Hematopoietic multipotent progenitor cell treated with erythropoietin and hydrocortisone succinate and interleukin-3 and kit ligand, for 8 days (in vitro differentiated cells): Measurements from ENCODE around the gene UNC13B.

Source experiments
- DNase-seq: peaks from one replicate; pipeline ENCODE4 v3.0.0-alpha.2; 2015

Gene UNC13B

DNA sequence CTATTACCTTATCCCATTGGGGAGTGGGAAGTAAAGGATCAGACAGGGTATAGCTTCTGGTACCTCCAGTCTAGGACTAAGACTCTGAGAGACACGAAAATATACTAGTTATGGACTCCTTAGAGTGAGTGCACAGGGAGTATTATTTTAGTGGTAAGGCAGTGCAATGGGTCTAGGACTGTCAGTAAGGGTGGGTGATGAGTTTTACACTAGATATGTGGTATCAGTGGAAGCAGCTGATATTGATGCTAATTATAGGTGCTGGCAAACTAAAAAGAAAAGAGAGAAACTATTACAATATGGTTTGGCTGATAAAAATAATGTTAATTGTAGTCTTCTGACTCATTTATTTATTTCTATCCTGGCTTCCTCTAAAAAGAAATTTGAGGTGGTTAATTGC, 118.6 kb downstream of the UNC13B start:
- peak; percentile 57 for DNase-seq

DNA sequence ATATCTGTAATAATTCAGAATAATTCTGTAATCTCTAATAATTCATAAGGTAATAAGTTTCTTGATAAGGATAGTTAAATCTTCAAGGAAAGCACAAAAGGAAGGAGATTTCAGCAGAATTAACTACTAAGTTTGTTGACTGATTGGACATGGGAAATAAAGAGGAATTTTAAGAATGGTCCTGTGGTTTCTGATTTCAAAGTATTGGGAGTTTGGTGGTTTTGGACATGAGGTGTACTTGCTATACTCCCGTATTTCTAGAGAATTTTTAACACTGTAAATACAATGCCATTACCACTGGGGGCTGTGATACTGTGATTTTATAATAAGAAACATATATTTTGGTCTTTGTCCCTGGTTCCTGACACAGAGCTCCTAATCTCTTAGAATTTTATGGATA, 123.9 kb downstream of the UNC13B start:
- DNase-seq, result no peak

DNA sequence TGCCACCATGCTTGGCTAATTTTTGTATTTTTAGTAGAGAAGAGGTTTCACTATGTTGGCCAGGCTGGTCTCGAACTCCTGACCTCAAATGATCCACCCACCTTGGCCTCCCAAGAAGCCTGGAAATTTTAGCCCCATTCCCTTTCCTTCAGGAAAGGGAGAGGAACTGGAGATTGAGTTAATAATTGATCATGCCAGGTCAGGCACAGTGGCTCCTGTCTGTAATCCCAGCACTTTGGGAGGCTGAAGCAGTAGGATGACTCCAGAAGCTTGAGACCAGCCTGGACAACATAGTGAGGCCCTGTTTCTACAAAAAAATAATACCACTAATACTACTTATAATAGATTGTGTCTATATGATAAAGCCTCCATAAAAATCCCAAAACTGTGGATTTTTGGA, 124.6 kb downstream of the UNC13B start:
- no peak for DNase-seq

DNA sequence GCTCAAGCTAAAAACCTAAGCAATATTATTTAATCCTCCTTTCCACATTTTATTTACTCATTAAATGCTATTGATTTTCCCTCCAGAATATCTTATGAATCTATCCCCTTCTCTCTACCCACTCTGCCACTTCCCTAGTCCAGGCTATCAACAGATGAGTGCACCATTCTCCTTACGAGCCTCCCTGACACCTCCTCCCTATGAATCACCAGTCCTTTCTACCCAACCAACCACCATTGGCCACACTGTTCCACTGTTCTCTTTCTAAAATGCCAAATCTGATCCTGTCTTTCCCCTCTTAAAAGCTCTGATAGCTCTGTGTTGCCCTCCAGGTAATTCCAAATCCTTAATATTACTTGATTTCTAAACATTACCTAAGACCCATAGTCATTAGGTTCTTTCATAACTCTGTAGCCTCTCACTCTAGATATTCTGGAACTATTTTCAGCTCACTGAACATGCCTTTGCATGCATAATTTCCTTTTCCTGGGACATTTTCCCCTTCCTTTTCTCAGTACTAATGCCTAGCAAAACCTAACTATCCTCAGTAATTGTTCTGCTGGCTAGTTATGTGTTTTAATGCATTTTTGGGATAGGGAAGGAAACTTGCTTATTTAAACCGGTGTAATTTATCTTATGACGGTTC, 126.3 kb downstream of the UNC13B start:
- no peak for DNase-seq

DNA sequence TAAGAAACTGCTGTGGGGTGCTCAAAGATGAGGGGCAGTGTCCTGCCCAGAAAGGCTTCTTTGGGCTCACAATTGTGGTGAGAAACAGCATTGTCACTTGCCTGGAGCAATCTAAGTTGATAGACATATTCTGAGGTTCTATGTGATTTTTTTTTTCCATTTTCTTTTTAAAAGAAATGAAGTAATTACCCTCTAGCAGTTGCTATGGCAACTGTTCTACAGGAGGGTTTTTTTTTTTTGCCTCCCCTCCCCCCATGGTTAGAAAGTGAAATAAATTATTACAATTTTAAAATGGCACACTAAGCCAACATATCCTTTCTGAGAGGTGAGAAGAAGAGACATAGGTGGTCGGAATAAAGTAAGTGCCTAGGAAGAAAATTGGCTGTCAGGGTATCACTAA, 127.0 kb downstream of the UNC13B start:
- DNase-seq, result no peak

DNA sequence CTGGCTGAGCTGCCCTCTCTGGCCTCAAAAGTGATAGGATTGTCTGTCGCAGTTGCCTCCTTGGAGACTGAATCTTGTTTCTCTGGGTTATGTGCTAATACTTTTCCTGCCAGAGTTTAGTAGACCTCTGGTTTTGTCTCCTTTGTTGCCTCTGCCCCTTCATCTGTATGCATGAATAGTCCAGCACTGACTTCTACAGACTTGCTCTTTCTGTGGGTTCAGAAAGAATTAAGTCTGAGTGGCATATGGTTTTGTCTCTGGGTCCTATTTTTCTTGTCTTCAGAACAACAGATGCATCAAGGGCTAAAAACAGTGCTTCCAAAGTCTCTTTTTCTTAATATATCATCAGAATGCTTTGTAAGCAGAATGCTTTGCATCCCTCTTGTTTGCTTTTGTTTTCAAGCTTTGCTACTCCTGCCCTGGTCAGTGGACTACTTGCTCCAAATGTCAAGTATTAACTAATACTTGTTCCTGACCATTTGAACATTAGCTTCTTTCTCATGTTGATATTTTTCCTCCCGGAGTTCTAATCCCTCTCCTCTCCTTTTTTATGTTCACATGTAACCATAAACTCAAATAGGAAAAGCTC, 131.7 kb downstream of the UNC13B start:
- DNase-seq, result no peak

DNA sequence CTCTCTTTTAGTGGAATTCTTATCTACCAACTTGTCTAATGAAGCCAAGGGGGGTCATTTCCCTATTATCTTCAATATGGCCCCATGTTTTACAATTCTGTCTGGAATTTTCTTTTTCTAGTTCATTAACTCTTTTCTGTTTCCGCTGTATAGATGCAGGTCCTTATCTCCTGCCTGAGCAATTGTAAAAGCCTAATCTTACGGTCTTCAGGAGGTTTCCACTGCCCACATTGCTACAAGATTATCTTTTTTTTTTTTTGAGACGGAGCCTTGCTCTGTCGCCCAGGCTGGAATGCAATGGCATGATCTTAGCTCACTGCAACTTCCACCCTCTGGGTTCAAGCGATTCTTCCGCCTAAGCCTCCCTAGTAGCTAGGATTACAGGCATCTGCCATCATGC, 132.3 kb downstream of the UNC13B start:
- DNase-seq, result peak; percentile 42

DNA sequence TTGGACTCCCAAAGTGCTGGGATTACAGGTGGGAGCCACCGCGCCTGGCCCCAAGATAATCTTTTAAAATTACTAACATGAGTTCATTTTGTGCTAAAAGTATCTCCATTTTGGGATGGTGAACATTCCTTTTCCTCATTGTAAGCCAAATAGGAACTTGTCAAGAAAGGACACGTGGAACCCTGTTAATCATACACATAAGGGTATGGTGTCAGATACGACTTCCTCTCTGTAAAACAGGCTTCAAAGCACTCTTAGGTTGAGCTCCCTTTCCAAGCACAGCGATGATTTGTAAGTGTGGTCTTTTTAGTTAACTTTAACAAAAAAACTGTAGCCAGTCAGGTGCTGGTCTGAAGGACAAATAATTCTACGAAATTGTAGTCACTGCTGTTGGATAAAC, 132.7 kb downstream of the UNC13B start:
- no peak for DNase-seq

DNA sequence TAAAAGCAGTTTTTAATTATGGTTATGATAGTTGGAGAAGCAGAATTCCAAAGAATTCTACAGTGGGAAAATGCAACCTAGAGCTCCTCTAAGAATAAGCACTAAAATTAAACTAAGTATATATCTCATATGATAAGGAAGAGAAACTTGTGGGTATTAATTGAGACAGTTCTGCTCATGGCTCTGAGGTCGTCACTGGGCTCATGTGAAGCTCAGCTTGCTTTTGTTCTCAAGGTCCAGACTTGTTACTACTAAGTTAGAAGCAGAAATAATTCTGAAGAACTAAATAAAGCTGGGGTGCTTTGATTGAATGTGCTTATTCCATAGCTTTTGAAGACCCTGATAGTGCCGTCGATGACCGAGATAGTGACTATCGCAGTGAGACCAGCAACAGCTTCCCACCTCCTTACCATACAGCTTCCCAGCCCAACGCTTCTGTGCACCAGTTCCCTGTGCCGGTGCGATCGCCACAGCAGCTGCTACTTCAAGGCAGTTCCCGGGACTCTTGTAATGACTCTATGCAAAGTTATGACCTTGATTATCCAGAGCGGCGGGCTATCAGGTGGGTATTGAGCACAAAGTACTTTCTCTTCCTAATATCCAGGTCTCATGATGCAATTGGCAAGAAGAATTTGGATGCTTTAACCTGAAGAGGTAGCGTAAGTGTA, 133.7 kb downstream of the UNC13B start:
- no peak for DNase-seq

DNA sequence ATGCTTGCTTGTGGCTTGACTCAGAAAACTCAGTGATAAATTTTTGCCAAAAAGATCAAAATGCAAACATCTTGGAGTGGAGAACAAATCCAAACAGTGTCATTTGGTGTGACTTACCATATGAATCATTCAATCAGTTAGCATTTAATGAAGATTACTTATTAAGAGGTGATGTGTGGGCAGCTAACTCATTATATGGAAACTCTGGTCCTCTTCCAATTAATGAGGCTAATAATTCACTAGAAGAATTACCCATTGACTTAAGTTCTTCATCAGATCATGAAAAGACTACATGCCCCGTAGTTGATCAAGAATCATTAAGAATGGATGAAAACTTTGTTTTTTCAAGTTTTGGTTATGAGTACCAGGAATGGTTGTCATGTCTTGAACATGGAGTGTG, 141.8 kb downstream of the UNC13B start:
- DNase-seq, result no peak

DNA sequence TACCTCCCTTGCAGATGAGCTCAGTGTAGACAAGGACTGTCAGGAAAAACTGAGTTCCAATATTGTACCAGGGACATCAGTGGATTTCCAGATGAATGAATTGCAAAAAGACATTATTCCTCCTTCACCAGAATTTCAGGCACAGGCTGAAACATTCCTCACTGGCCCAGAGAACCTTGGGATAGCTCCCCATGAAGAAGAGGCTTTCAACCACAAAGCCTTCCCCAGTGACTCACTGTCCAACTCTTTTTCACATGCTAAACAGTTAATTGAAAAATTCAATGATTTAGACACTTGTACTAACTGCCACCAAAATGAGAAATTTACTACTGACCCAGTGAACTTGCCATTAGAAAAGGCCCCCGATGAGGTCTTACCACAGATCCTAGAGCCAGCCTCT, 144.5 kb downstream of the UNC13B start:
- no peak for DNase-seq

DNA sequence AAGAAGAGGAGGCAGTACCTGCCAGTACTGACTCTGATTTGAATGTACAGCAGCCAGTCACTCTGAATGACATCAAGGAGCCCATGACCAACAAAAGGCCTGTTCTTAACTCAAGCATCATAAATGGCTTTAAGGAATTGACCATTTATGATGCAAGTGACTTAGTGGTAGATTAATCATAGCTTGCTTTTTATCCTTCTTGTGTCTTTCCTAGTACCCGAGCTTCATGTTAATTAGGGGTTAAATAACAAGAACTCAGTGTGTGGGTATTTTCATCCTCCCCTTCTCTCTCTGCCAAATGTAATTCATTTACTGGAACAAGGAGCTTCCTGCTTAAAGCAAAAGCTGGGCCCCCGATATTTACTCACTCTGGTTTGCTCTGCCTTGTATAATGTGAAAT, 146.5 kb downstream of the UNC13B start:
- no peak for DNase-seq

DNA sequence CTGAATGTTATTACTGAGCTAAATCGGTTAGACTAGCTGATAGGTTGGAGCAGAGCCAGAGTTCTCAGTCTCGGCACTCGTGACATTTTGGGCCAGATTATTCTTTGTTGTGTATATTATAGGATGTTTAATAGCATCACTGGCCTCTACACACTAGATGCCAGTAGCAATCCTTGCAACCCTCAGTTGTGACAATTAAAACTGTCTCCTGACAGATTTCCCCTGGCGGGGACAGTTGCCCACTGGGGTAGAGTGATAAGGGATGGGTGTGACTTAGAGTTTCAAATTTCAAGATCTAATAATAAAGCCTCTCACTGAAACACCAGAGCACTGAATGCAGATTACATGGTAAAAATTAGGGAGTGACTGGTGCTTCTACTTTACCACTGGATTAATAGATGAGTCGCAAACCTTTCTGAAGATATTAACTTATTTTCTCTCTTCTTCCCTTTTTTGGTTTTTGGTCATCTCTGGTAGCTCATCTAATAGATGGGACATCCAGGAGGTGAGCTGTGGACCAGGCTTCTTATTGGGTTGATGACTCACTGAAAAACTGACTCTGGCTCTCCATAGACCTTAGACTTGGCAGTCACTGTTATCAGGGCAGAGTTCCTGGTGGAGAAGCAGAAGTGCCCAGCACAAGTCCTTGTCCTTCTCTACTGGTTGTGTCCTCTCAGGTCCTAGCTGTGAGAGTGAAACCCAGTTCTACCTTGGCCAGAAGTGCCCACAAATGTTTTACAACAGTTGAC, 150.3 kb downstream of the UNC13B start:
- peak; percentile 94 for DNase-seq

DNA sequence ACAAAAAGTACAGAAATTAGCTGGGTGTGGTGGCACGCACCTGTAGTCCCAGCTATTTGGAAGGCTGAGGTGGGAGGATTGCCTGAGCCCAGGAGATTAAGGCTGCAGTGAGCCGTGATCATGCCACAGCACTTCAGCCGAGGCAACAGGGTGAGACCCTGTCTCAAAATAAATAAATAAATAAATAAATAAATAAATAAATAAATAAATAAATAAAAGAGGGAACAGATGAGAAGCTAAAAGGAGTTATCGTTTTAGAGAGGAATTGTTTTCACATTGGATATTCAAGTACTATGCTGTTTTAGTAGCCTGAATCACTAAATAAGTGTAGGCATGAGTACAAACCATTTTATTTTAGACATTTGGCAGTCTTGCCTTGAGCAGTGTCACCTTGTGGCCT, 151.7 kb downstream of the UNC13B start:
- DNase-seq, result no peak

DNA sequence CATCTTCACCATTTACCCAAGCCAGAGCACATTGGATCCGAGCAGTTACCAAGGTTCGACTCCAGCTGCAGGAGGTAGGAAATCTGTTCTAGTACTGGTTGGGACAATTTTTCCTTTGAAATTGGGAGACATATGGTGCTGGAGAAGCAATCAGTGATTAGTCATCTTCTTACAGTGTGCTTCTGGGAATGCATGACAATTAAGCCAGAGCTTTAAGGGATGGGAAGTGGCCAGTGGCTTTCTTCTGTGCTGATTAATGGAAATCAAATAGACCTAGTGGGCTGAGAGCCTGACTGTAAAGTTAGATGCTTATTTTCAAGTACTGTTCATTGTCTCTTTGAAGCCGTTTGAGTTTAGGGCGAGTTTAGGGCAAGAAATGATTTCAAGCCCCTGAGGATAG, 152.1 kb downstream of the UNC13B start:
- no peak for DNase-seq

DNA sequence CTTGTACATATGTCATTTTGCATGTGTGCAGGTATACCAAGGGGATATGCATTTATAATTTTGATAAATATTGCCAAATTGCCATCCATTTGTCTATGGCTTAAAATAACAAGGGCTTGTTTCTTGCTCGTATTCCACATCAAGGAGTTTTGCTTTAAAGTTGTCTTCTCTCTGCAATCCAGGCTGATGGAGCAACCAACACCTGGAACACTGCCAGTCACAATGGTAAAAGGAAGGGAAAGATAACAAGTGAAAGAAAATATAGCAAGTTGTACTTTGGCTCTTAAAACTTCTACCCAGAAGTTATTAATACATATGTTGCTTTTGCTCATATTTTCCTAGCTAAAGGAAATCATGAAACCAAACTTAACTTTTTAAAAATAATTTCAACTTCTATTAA, 156.9 kb downstream of the UNC13B start:
- DNase-seq, result peak; percentile 68

DNA sequence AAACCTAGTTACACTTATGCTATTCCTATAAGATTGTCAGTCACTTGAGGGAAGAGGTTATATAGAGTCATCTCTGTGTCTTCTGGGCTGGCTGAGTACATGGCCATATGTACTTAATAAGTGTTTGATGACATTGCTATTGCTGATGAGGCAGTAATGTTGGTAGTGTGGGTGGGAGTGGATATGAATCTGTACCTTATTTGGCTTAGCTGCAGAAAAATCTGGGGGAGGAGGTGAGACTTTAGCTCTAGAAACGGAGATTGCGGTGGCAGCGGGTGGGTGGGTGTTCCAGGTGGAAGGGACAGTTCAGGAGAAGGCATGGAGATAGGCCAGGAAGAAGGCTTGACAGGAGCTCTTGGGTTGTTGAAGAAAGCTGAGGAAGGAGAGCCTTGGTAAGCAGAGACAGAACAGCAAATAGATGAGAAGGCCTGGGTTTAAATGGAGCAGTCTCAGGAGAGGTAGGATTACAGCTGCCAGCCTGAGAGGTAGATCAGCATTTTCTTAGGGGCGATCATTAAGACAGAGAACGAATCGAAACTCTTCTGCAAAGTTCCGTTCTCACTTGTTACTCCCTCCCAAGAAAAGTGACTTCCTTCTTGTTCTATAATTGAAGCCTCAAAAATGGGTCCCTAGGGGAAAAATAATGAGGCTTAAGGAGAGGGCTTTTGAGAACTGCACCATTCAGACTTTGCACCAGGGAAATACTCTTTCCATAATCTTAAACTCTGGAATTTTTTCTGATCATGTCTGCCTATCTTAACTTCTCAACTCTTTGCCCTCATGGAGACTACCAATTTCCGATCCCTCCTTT, 160.5 kb downstream of the UNC13B start:
- DNase-seq, result no peak

DNA sequence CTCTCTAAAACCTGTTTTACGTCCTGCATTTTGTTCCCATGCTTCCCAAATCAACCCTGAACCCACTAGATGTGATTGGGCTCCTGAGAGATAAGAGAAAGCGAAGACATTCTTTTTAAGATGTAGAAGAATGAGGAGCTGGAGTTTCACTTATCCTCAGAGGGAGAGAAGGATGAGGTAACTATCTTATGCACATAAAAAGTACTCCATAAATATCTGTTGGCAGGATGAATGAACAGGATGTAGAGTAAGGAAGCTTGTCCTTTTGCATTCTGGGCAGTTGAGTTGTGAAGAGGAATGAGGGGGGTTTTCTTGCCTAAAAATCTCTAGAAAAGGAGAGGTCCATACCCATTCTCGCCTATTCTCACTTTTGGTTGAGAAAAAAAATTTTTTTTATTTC, 163.2 kb downstream of the UNC13B start:
- DNase-seq, result no peak

DNA sequence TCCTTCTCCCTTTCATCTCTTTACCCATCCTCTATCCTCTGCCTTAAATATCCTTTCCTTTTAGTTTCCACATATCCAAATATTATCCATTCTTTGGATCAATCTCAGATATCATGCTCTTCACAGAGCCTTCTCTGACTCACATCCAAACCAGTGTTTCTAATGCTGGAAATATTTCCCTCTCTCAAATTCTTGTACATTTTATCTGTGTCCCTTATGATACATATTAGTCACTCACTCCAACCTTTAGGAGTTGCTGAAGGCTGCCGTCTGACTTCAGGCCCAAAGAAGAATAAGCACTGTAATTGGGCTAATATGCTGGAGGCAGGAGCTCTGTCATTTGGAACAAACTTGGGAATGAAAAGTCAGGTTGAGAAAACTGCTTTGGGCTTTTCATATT, 171.7 kb downstream of the UNC13B start:
- no peak for DNase-seq

DNA sequence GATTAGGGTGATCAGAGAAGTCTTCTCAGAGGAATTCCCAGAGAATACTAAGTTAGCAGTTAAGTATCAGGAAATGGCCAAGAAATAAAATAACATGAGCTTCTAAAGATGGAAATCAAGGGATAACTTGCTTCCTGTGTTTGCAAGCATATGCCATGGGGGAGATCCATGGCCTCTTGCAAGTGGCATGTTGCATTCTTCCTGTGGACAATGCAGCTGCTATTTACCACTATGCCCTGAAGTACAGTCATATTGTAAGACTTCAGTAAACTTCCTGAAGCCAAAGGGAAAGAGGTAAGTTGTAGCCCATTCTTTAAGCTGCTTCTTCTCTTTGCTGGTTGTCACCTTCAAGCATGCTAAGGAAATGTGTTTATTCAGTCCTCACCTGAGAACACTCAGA, 173.4 kb downstream of the UNC13B start:
- DNase-seq, result no peak

DNA sequence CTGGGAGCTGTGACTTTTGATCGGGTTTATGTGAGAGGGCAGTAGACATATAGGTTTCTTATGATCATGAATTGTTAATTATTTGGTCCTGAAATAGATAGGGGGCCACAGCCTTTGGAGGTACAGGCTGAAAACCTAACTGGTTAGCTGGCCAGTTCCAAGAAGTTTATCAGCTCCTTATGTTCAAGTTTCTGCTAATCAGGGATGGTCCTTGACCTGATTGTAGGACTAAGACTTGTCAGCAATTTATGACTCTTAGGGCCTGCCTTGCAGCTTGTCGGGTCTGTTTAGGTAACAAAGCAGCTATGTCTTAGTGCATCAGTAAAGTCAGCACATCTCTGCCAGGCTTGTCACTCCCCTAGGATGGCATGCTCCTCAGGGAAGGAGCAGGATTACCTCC, 176.3 kb downstream of the UNC13B start:
- DNase-seq, result peak; percentile 58

DNA sequence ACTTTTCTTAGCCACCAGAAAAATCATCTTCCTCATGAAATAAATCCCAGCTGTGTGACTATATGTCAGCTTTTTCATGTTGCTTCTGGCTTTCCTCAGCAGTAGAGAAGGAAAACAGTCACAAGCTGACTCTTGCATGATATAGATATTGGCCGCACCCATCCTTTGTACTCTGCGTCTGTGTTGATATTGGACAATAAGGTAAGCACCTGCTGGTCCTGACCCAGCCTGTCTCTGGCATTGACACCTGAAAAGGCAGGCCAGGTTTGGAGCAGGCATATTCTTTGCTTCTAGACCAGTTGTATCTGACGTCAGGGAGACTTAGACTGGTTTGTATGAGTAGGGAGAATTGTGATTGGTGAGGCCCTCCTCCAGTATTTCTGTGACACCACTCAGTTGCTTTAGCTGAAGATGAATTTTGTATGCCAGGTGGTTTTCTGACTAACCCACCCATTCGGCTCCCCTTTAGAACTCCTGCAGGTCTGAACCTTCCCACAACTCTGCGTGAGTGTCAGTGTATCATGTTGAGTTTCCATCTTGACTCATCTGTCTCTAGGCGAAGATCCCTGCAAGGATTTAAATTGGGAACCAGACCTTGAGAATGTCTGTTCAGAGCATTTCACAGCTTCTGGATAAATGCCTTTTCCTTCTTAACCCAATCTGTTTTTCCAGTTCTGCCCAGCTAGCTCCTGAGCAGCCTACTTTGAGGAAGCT, 176.9 kb downstream of the UNC13B start:
- DNase-seq, result no peak
